HepG2 (cell line): Measurements from ENCODE around the gene RNF5. TPM values are rescaled to one million over a fixed set of nuclear protein-coding genes. Genes with fewer than 3 reads are reported as not detected.

ENCODE experiments used
- ATAC-seq: fragments of 200-7000 bp; cut with Tn5 transposase; 3 replicates; pipeline ENCODE4 v1.9.1; 2020; ENCODE audit warnings: mild to moderate bottlenecking, moderate library complexity
- BruUV-seq: library from RNA; stranded (reverse); fragments of 400-500 nt; replicated peaks from 2 replicates; lab custom pipeline; 2021; lab: Mats Ljungman, UMichigan
- CTCF ChIA-PET: fragments of 300-600 bp; formaldehyde crosslinking; extraction: SDS; loops from one replicate; lab custom pipeline; 2021; ENCODE audit warnings: low total read pairs, inconsistent platforms, low intra/inter-chr PET ratio; lab: Yijun Ruan, JAX
- POLR2A ChIA-PET: fragments of 350-600 bp; sonication (Branson Sonifier 250); formaldehyde crosslinking; loops from one replicate; lab custom pipeline; 2020; ENCODE audit warnings: antibody characterized with exemption, inconsistent platforms; lab: Yijun Ruan, JAX
- DNase-seq: peaks from one replicate; pipeline ENCODE4 v3.0.0-alpha.2; 2015; ENCODE audit warnings: low spot score
- FAIRE-seq: peaks from 3 replicates; lab custom pipeline; 2011; peaks lifted over from hg19 to GRCh38; lab: Jason Lieb, UNC
- H2AFZ ChIP-seq: one replicate; pipeline ENCODE4 v1.6.1; 2011; ENCODE audit warnings: low read length, inconsistent platforms
- H3K27ac ChIP-seq: fragments of 300-600 bp; 3 replicates; pipeline ENCODE4 v1.8.0; 2011; ENCODE audit warnings: mixed run types, mild to moderate bottlenecking, mixed read lengths, low read length, inconsistent platforms; ENCODE audit not compliant: insufficient read depth; ENCODE audit errors: extremely low read length
- H3K27me3 ChIP-seq, 2 experiments: fragments of 200-600 bp in 1 of 2; 2 replicates in 1 of 2; 3 replicates in 1 of 2; pipeline versions ENCODE4 v1.6.0 to v1.8.0; 2011; ENCODE audit warnings: low read length in 2 of 2, mild to moderate bottlenecking in 2 of 2, moderate library complexity in 2 of 2, inconsistent platforms in 1 of 2; ENCODE audit not compliant: insufficient read depth in 2 of 2, control insufficient read depth in 1 of 2
- H3K36me3 ChIP-seq, 2 experiments: fragments of 200-600 bp in 1 of 2; replicated peaks in 1 of 2; 2 replicates in 1 of 2; 3 replicates in 1 of 2; pipeline versions ENCODE4 v1.5.1 to v1.8.0; 2011; ENCODE audit warnings: low read length in 2 of 2, inconsistent platforms in 1 of 2; ENCODE audit not compliant: insufficient read depth in 2 of 2, control insufficient read depth in 1 of 2
- H3K4me1 ChIP-seq: 2 replicates; pipeline ENCODE4 v1.5.1; 2012; ENCODE audit warnings: low read length, inconsistent platforms; ENCODE audit not compliant: insufficient read depth
- H3K4me2 ChIP-seq: 2 replicates; pipeline ENCODE4 v1.6.0; 2011; ENCODE audit warnings: low read depth, low read length, inconsistent platforms
- H3K4me3 ChIP-seq, 3 experiments: fragments of 200-600 bp in 1 of 3; sonication (generic), shearing (Covaris generic) in 1 of 3; replicated peaks in 1 of 3; 2 replicates each; pipeline ENCODE4 v1.5.1; 2011 to 2016; ENCODE audit warnings: low read length in 3 of 3, inconsistent platforms in 2 of 3, low read depth in 2 of 3, mild to moderate bottlenecking in 2 of 3, control low read depth in 1 of 3, mixed read lengths in 1 of 3; ENCODE audit not compliant: insufficient read depth in 1 of 3
- H3K79me2 ChIP-seq: one replicate; pipeline ENCODE4 v1.6.1; 2011; ENCODE audit warnings: low read length, inconsistent platforms; ENCODE audit not compliant: insufficient read depth
- H3K9ac ChIP-seq: 2 replicates; pipeline ENCODE4 v1.6.0; 2011; ENCODE audit warnings: mild to moderate bottlenecking, low read depth, low read length, inconsistent platforms; ENCODE audit not compliant: insufficient read depth
- H3K9me3 ChIP-seq: 2 replicates; pipeline ENCODE4 v1.5.1; 2012; ENCODE audit warnings: mild to moderate bottlenecking, low read length
- H4K20me1 ChIP-seq: 2 replicates; pipeline ENCODE4 v1.6.0; 2011; ENCODE audit warnings: inconsistent platforms, mild to moderate bottlenecking, low read length, moderate library complexity; ENCODE audit not compliant: insufficient read depth
- AGO2 ChIP-seq: fragments of 200-400 bp; formaldehyde crosslinking; optimal IDR thresholded peaks from 2 replicates; pipeline ENCODE3; 2017; ENCODE audit warnings: mild to moderate bottlenecking, low read depth, low read length, moderate library complexity
- BORCS8-MEF2B ChIP-seq: sonication (generic); formaldehyde crosslinking; IDR thresholded peaks from 2 replicates; pipeline ENCODE4 v1.8.0; 2022; ENCODE audit warnings: mild to moderate bottlenecking, missing genetic modification reagents
- CEBPB ChIP-seq: IDR thresholded peaks from 2 replicates; pipeline ENCODE4 v1.6.1; 2011; ENCODE audit warnings: low read depth, low read length, improper control_type of control experiment, borderline replicate concordance
- CEBPG ChIP-seq: IDR thresholded peaks from 2 replicates; pipeline ENCODE4 v1.6.1; 2016
- FOXP1 ChIP-seq, 2 experiments: fragments of 450-650 bp in 1 of 2; IDR thresholded peaks; 2 replicates each; pipeline ENCODE4 v1.6.1; 2017 to 2018; ENCODE audit warnings: antibody characterized with exemption in 1 of 2
- GABPA ChIP-seq, 2 experiments: IDR thresholded peaks; 2 replicates each; pipeline ENCODE4 v1.6.1; 2011 to 2016; ENCODE audit warnings: low read depth in 2 of 2, low read length in 1 of 2, missing biosample characterization in 1 of 2, missing genetic modification characterization in 1 of 2
- HNF4A ChIP-seq: sonication (generic); formaldehyde crosslinking; IDR thresholded peaks from 2 replicates; pipeline ENCODE4 v1.4.0; 2020; ENCODE audit warnings: missing genetic modification reagents
- HNRNPH1 ChIP-seq: fragments of 200-400 bp; formaldehyde crosslinking; optimal IDR thresholded peaks from 2 replicates; pipeline ENCODE3; 2017; ENCODE audit warnings: mild to moderate bottlenecking, low read depth, low read length
- LBX2 ChIP-seq: sonication (generic); formaldehyde crosslinking; IDR thresholded peaks from 2 replicates; pipeline ENCODE4 v1.5.0; 2020; ENCODE audit warnings: missing genetic modification reagents, mild to moderate bottlenecking, borderline replicate concordance
- NCOA5 ChIP-seq: sonication (generic); formaldehyde crosslinking; IDR thresholded peaks from 2 replicates; pipeline ENCODE4 v1.4.0; 2020; ENCODE audit warnings: missing genetic modification reagents
- POLR2A ChIP-seq, 2 experiments: IDR thresholded peaks; 2 replicates each; pipeline ENCODE4 v1.6.1; 2011; ENCODE audit warnings: low read depth in 2 of 2, low read length in 2 of 2, mild to moderate bottlenecking in 1 of 2, moderate library complexity in 1 of 2; ENCODE audit not compliant: insufficient read depth in 1 of 2
- POLR2G ChIP-seq: fragments of 200-400 bp; formaldehyde crosslinking; IDR thresholded peaks from 2 replicates; pipeline ENCODE4 v1.6.1; 2018; ENCODE audit warnings: mild to moderate bottlenecking, low read depth, low read length, moderate library complexity
- RBFOX2 ChIP-seq: fragments of 200-400 bp; formaldehyde crosslinking; IDR thresholded peaks from 2 replicates; pipeline ENCODE4 v1.6.1; 2017; ENCODE audit warnings: low read depth, mild to moderate bottlenecking, low read length
- RBM22 ChIP-seq: fragments of 200-400 bp; formaldehyde crosslinking; optimal IDR thresholded peaks from 2 replicates; pipeline ENCODE3; 2017; ENCODE audit warnings: mild to moderate bottlenecking, low read length, moderate library complexity
- TBP ChIP-seq: sonication (generic); formaldehyde crosslinking; IDR thresholded peaks from 2 replicates; pipeline ENCODE4 v1.5.0; 2020; ENCODE audit warnings: missing genetic modification reagents
- ZNF232 ChIP-seq: sonication (generic); formaldehyde crosslinking; IDR thresholded peaks from 2 replicates; pipeline ENCODE4 v1.4.0; 2020; ENCODE audit warnings: missing genetic modification reagents, borderline replicate concordance
- ZNF761 ChIP-seq: sonication (generic); formaldehyde crosslinking; conservative IDR thresholded peaks from 2 replicates; pipeline ENCODE4 v1.4.0; 2020; ENCODE audit warnings: mild to moderate bottlenecking, missing genetic modification reagents
- WGBS: methylation state at CpG from one replicate; pipeline ENCODE4 v1.1.6; 2017; ENCODE audit warnings: low lambda C conversion rate; 5-methylcytosine and 5-hydroxymethylcytosine counted together
- in situ Hi-C: cut with HindIII; loops from 2 replicates; pipeline ENCODE4 v1.10.0; 2017; ENCODE audit warnings: low pct_unique_long_range_greater_than_20kb; ENCODE audit not compliant: extremely low pct_ligation_motif_present
- intact Hi-C: fragments of 100-400 bp; cut with micrococcal nuclease; formaldehyde crosslinking; loops from one replicate; pipeline ENCODE4 v1.10.0; 2022; ENCODE audit not compliant: unreplicated experiment
- polyA plus RNA-seq, 8 experiments: library from polyadenylated mRNA; depleted of rRNA in 3 of 8; stranded (reverse) in 7 of 8; unstranded in 1 of 8; fragments of >200 nt; fragmentation: Illumina TruSeq in 4 of 8; extraction: Trizol in 4 of 8; gene quantifications; 2 replicates each; pipeline versions ENCODE4 v1.2.1 to v1.2.3, GENCODE V29; 2011 to 2016; ENCODE audit warnings: low read depth in 4 of 8, missing spikeins in 1 of 8, mixed read lengths in 1 of 8; ENCODE audit not compliant: insufficient read depth in 1 of 8
- total RNA-seq, 5 experiments: library from RNA; depleted of rRNA; stranded (reverse); fragments of >200 nt; fragmentation: Illumina TruSeq; extraction: Trizol; gene quantifications; 2 replicates each; pipeline ENCODE4 v1.2.3, GENCODE V29; 2016; ENCODE audit warnings: low read depth in 1 of 5
- TF ChIP-seq, protein P1 (sequence below): sonication (generic); formaldehyde crosslinking; IDR thresholded peaks from 2 replicates; pipeline ENCODE4 v1.5.0; 2020; ENCODE audit warnings: missing genetic modification reagents
- TF ChIP-seq, protein P2 (sequence below): sonication (generic); formaldehyde crosslinking; IDR thresholded peaks from 2 replicates; pipeline ENCODE4 v1.5.1; 2020; ENCODE audit warnings: mild to moderate bottlenecking, missing genetic modification reagents, moderate library complexity

RNF5 gene
- total and polyA plus RNA-seq, 2 of the 13 experiments (the other 11 are each of a cell fraction or from before 2014, with no cell fraction given) = 98.0 to 131 TPM

DNA sequence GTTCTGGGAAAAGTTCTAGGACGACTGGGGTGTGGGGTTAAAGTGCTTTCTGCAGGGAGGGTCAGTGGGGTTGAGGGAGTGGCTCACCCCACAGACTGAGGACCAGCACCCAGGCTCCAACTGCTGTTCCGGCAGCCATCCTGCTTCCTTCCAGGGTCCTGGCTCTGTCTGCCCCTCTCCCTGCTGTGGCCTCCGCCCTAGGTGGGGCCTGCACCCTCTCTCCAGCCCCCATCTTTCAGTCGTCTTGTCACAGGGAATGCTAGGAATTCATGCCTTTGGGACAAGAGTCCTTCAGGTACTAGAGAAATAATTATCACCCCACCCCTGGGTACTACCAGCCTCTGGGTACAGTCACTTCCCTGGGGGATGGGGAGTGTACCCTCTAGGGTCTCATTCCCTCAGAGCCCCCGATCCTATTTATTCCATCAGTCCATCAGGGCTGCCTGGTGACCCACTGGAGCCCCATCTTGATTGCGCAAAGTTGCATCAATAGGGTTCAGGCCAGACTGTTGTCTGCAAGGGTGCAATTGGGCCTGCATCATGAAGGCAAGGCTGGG lies 6.0 kb downstream of the RNF5 start, which contains the start of gene AGER:
Gene AGER, minus strand, starts transcription at position 170 of the 557 bp plus-strand sequence. Its CDS starts 31 bp downstream, at position 139.
- intact Hi-C loops = no loop called here
- CTCF ChIA-PET = no interaction called here
- Histone ChIP-seq H3K27me3 (no peaks in the 10 kb centered on the region), H3K4me2 (no peak within 1 kb of the TSS), H2AFZ (no peak within 1 kb of the TSS), H3K4me3 (no peak within 1 kb of the TSS), H3K79me2 (peaks cover 17% of the 10 kb centered on the region), H3K36me3 (peaks cover 27 to 50% of the 10 kb centered on the region in 2 experiments), H3K27ac (no peak within 1 kb of the TSS), H3K9me3 (no peaks in the 10 kb centered on the region), H3K4me1 (peaks cover 23% of the 10 kb centered on the region), H4K20me1 (no peaks in the 10 kb centered on the region), H3K9ac (no peak within 1 kb of the TSS)
- no TSS peak for BruUV-seq
- in situ Hi-C loops = no loop called here
- POLR2A ChIA-PET = no interaction called here
- FAIRE-seq (no peak), ATAC-seq (no peak), DNase-seq (no peak)
- WGBS = 90% methylated on average over 6 of the region's 6 CpGs
- TF ChIP-seq BORCS8-MEF2B (CRISPR knock-in tag) (no peak), RBFOX2 (peak; percentile 69), LBX2 (CRISPR knock-in tag) (no peak), POLR2G (peak; percentile 59; the same call in 1 of the 2 replicates), TBP (CRISPR knock-in tag) (no peak), ZNF761 (CRISPR knock-in tag) (no peak), POLR2A (IDR thresholded peaks at IDR 0.05; ENCODE audit: insufficient read depth in 1 of 2, low read depth in 2 of 2, low read length in 2 of 2) (peak; percentile 44 to 61; a peak in 2 of 4 replicates), RBM22 (peak; percentile 92), CEBPG (CRISPR knock-in tag) (peak; percentile 81), CEBPB (peak; percentile 65; the same call in 1 of the 2 replicates), AGO2 (peak; percentile 87), GABPA (IDR thresholded peaks at IDR 0.05; ENCODE audit: low read depth, low read length) (peak; percentile 5; the same call in 1 of the 2 replicates), GABPA (CRISPR knock-in tag; IDR thresholded peaks at IDR 0.05; ENCODE audit: low read depth) (no peak), ZNF232 (CRISPR knock-in tag) (0 out of 2 replicates have a peak, but pooled peaks have one; percentile 34), HNRNPH1 (peak; percentile 59), HNF4A (CRISPR knock-in tag) (peak; percentile 14; the same call in 1 of the 2 replicates), FOXP1 (IDR thresholded peaks at IDR 0.05) (no peak), FOXP1 (CRISPR knock-in tag; IDR thresholded peaks at IDR 0.05) (no peak), NCOA5 (CRISPR knock-in tag) (no peak)
- TF ChIP-seq, protein P1, sequence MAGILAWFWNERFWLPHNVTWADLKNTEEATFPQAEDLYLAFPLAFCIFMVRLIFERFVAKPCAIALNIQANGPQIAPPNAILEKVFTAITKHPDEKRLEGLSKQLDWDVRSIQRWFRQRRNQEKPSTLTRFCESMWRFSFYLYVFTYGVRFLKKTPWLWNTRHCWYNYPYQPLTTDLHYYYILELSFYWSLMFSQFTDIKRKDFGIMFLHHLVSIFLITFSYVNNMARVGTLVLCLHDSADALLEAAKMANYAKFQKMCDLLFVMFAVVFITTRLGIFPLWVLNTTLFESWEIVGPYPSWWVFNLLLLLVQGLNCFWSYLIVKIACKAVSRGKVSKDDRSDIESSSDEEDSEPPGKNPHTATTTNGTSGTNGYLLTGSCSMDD (CRISPR knock-in tag) = no peak
- TF ChIP-seq, protein P2, sequence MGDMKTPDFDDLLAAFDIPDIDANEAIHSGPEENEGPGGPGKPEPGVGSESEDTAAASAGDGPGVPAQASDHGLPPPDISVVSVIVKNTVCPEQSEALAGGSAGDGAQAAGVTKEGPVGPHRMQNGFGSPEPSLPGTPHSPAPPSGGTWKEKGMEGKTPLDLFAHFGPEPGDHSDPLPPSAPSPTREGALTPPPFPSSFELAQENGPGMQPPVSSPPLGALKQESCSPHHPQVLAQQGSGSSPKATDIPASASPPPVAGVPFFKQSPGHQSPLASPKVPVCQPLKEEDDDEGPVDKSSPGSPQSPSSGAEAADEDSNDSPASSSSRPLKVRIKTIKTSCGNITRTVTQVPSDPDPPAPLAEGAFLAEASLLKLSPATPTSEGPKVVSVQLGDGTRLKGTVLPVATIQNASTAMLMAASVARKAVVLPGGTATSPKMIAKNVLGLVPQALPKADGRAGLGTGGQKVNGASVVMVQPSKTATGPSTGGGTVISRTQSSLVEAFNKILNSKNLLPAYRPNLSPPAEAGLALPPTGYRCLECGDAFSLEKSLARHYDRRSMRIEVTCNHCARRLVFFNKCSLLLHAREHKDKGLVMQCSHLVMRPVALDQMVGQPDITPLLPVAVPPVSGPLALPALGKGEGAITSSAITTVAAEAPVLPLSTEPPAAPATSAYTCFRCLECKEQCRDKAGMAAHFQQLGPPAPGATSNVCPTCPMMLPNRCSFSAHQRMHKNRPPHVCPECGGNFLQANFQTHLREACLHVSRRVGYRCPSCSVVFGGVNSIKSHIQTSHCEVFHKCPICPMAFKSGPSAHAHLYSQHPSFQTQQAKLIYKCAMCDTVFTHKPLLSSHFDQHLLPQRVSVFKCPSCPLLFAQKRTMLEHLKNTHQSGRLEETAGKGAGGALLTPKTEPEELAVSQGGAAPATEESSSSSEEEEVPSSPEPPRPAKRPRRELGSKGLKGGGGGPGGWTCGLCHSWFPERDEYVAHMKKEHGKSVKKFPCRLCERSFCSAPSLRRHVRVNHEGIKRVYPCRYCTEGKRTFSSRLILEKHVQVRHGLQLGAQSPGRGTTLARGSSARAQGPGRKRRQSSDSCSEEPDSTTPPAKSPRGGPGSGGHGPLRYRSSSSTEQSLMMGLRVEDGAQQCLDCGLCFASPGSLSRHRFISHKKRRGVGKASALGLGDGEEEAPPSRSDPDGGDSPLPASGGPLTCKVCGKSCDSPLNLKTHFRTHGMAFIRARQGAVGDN (CRISPR knock-in tag) = peak; percentile 40
